GM19467 (cell line): ENCODE measurements around the gene ACP5.
A peak's percentile ranks its signal among the peaks of the same experiment; 100 is the strongest.
"Not testable (repeated sequence)": the region's sequence is repeated elsewhere in the genome, so short reads cannot be mapped to it uniquely, and the experiment has no call there.

ENCODE experiments used
- ATAC-seq: cut with Tn5 transposase; IDR thresholded peaks from one replicate; pipeline ENCODE4 v1.9.1; 2021; ENCODE audit warnings: mild to moderate bottlenecking, moderate library complexity; ENCODE audit not compliant: unreplicated experiment

Gene ACP5

DNA sequence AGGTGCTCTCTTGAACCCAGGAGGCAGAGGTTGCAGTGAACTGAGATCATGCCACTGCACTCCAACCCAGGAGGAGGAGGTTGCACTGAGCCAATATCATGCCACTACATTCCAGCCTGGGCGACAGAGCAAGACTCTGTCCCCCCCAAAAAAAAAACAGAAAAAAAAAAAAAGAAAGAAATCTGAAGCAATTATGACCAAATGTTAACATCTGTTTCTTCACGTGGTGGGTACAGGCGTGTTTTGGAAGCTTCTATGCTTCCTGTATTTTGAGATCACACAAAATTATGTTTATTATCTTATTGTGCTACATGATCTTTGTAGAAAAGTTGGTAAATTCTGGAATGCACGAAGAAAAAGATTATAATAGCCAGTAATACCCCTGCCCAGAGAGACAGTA lies 2.7 kb upstream of the ACP5 start:
- no peak for ATAC-seq

DNA sequence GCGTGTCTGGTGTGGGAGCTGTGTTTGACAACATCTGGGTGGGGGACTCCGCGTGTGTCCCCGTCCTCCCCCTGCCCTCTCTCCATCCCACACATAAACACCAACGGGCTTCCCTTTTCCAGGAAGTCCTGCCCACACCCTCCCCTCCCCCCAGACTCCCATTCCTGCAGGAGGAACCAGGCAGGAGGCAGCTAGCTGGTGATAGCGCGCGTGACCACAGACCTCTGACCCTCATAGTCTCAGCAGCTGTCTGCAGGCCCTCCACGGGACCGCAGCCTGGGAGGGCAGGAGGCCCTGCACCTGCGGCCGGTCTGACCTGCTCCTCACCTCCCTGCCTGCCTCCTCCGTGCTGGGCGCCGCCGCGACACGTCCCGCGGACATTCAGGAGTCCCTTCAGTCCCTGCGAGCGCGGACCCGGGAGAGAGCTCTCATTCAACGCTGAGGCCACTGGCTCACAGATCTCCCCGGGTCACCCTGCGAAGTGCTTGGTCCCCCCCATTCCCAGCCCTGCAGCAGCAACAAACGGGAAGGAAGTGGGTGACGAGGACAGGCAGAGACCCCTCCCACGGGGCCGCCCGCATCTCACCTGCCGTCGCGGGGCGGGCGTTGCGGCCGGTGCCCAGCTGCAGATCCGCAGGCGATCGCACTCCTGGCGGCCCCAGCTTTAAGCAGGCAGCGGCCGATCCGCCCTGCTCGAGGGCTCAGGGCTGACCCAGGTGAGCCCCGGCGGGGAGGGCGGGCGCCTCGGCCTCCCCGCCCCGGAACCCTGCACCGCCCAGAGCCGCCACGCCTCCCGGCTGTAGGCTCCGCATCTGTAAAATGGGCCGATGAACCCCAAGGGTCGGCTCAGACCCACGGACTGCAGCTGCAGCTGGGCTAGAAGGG lies 1.1 kb upstream of the ACP5 start:
- ATAC-seq = no peak

DNA sequence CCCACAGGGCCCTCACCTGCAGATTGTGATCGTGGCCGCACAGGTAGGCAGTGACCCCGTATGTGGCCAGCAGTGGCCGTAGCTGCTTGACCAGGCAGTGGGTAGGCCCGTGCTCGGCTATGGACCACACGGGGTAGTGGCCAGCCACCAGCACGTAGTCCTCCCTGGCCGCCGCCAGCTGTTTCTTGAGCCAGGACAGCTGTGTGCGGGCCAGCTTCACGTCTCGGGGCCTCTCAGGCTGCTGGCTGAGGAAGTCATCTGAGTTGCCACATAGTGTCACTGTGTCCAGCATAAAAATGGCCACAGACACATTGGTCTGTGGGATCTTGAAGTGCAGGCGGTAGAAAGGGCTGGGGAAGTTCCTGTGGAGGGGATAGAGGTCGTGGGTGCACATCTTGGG lies 1.2 kb downstream of the ACP5 start:
- no peak for ATAC-seq

DNA sequence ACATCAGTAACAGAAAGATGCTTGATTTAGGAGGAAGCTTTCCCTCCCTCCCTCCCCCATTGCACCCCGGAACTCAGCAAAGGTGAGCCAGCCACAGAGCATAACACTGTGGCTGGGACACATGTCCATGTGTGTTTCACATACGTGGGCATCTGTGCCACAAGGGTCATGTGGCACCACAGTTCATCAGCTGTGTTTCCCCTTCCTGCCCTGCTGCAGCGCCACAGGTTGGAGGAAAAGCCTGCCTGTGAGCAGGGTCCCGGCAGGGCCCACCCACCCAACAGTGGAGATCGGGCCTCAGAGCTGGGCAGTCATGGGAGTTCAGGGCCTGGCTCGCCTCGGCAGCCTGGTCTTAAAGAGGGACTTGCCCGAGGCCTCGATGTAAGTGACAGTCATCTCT lies 2.8 kb downstream of the ACP5 start:
- no peak for ATAC-seq

DNA sequence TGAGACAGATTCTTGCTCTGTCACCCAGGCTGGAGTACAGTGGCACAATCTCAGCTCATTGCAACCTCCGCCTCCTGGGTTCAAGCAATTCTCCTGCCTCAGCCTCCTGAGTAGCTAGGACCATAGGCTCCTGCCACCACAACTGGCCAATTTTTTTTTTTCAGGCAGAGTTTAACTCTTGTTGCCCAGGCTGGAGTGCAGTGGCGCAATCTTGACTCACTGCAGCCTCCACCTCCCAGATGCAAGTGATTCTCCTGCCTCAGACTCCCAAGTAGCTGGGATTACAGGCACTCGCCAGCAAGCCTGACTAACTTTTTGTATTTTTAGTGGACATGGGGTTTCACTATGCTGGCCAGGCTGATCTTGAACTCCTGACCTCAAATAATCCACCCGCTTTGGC lies 3.7 kb downstream of the ACP5 start:
- ATAC-seq = not testable (repeated sequence)

DNA sequence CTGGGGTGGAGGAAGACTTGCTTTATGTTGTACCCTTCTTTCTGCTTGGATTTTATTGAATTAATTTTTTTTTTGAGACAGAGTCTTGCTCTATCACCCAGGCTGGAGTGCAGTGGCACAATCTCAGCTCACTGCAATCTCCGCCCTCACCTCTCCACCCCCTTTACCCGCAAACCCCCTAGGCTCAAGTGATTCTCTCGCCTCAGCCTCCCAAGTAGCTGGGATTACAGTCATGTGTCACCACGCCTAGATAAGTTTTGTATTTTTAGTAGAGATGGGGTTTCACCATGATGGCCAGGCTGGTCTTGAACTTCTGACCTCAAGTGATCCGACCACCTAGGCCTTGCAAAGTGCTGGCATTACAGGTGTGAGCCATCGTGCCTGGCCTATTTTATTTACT lies 4.1 kb downstream of the ACP5 start:
- ATAC-seq = not testable (repeated sequence)

DNA sequence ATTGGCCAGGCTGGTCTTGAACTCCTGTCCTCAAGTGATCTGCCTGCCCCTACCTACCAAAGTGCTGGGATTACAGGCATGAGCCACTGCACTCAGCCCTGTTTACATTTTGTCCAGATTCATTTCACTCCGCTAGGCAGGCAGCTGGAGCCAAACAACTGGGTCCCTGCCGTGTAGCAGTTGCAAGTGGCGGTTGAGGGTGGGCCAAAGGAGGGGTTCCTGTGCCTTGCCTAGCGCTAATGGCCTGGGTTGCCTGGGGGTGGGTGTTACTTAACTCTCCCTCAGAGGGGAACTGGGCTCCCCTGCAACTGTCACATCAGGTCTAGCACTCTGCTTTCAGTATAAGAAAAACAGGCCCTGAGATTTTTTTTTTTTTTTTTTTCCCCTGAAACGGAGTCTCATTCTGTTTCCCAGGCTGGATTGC lies 7.4 kb downstream of the ACP5 start:
- ATAC-seq = no peak

DNA sequence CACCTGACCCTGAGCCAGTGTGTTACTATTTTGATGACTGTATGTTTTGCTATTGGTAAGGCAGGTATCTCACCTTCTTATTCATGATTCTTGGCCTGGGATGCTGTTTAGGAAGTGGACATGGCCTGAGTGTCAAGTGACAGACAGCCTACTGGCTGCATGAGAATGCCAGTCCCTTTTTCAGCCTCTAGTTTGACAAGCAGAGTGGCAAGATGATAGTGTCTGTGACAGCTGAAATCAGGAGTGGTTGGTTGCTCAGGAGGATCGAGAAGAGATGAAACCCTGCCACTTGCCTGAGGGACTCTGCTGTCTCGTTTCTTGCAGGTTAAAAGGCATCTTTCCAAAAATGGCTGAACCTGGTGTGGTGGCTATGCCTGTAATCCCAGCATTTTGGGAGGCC lies 11.3 kb downstream of the ACP5 start:
- no peak for ATAC-seq

DNA sequence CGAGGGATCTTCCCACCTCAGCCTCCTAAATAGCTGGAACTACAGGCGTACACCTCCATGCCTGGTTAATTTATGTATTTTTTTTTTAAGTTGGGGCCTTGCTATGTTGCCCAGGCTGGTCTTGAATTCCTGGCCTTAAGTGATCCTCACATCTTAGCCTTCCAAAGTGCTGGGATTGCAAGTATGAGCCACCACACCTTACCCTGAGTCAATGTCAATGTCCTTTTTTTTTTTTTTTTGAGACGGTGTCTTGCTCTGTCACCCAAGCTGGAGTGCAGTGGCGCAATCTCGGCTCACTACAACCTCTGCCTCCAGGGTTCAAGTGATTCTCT lies 11.8 kb downstream of the ACP5 start:
- ATAC-seq = not testable (repeated sequence)

DNA sequence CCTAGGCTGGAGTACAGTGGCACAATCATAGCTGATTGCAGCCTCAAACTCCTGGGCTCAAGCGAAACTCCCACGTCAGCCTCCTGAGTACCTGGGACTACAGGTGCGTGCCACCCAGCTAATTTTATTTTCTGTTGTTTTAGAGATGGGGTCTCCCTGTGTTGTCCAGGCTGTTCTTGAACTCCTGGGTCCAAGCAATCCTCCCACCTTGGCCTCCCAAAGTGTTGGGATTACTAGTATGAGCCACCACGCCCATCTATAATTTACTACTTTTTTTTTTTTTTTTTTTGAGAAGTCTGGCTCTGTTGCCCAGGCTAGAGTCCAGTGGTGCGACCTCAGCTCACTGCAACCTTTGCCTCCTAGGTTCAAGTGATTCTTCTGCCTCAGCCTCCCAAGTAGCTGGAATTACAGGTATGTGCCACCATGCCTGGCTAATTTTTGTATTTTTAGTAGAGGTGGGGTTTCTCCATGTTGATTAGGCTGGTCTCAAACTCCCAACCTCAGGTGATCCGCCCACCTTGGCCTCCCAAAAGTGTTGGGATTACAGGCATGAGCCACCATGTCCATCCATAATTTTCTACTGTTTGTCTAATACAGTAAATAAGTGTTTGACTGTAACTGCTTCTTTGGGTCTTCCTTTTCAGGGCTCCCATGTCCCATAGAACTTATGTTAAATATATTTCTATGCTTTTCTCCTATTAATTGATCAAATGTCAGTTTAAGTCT lies 13.2 kb downstream of the ACP5 start:
- ATAC-seq = not testable (repeated sequence)

DNA sequence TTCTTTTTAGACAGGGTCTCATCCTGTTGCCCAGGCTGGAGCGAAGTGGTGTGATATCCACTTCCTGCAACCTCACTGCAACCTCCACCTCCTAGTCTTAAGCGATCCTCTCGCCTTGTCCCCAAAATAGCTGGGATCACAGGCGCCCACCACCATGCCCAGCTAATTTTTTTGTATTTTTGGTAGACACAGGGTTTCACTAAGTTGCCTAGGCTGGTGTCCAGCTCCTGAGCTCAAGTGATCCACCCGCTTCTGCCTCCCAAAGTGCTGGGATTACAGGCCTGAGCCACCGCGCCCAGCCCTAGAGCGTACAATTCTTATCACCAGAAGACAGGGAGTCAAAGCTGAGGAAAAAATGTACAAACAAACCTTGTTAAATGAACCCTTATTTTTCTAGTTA lies 13.9 kb downstream of the ACP5 start:
- ATAC-seq = no peak

DNA sequence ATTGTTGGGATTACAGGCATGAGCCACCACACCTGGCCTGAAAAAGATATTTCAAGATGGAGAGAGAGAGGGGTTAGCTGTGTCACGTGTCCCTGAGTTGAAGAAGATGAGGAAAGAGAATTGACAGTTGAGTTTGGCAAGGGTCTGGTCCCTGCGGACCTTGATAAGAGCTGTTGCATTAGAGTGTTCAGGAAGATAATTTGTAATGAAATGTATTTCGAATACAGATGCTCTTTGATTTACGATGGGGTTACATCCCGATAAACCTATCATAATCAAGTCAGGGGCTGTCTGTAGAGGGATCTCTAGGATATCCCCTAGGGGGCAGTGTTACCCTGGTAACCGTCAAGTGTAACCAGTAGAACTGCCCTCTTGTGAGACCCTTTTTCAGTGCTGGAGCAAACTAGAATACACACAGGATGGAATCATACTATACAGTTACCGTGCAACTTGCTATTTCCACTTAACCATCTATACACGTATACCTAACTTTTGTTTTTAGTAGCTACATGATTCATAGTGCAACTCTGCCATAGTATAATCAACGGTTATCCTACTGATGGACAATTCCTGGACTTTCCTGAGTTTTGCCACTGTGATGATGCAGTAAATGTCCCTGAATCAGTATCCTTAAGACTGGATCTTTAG lies 16.9 kb downstream of the ACP5 start:
- peak; percentile 36 for ATAC-seq

DNA sequence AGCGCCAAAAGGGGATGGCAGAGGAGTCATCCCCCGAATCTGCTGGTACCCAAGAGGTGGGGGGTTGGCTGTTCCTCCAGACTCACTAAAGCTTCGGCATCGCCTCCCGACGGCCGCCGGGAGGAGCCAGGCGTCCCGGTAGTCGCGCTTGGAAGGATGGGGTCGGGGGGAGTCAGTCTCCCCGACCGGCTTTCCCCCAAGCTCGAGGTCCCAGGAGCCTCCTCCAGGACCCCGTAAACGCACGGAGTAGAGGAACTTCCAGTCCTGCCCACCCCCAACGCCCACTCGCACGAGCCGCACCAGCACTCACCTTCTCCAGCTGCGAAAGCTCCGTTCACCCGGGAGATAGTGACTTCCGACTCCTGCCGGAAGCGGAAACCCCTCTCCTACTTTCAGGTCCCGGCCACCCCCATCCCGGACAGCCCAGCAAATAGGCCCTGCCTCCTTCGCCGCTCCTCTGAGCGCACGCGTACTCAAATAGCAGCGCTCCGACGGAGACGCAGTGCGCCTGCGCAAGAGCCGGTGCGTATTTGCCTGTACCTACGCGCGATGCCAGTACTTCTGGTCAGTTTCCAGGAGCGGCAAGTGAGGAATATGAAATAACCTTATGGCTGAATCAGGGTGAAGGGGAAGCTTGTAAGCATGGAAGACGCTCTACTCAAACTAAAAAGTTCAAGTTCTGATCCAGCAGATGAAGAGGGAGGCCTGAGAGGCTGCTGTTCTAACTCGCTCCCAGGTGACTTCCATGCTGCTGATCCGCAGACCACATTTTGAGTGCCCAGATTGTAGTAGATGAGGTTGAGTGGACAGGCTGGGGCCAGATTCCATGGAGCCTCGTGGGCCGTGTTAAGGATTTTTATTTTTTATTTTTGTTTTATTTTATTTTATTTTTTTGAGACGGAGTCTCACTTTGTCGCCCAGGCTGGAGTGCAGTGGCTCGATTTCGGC lies 18.3 kb downstream of the ACP5 start, which contains the start of gene ELOF1:
Gene ELOF1, minus strand, starts transcription at position 350 of the 948 bp plus-strand sequence. CDS start 4,883 bp downstream, outside the sequence.
- peak; percentile 72 for ATAC-seq

DNA sequence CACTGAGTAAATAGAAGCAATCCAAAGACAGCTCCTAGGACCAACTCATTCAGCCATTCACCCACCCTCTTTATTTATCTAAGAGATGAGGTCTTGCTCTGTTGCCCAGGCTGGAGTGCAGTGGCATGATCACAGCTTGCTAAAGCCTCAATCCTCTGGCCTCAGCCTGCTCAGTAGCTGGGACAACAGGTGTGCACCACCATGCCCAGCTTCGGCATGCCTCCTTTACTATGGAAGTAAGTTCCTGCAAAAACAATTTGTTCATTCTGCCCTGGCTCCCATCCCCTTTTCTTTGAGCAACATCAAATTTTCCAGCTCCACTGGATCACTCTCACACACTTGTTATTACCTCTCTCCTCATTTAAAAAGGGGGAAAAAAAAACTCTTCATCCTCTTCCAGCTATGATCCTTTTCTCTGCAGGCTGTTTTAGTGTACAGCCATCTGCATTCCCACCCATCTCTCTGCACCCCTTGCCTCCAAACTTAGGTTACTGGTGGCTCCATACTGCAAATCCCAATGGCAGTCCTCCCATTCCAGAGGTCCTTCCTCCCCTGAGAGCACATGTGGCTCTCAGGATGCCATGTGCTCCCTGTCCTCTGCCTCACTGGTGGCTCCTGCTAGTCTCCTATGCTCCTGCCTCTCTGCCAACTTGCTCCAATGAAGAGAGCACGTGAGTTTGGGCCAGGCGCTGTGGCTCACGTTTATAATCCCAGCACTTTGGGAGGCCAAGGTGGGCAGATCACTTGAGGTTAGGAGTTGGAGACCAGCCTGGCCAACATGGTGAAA lies 20.6 kb downstream of the ACP5 start:
- no peak for ATAC-seq

DNA sequence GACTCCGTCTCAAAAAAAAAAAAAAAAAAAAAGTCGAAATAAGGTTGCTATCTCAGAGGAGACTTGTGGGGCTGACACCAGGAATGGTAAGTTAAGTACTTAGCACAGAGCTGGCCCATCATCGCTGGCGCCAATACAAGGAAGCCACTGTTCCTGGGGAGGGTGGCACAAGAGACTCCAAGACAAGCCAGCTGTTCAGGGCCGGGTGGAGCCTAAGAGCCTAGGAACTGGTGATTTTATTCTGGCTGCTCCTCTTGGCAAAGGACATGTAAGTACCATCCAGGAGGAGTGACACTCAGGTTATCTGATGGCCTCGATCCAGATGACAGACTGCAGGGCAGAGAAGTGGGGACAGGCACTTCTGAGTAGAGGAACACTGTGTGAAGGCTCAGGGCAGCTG lies 22.2 kb downstream of the ACP5 start:
- no peak for ATAC-seq

DNA sequence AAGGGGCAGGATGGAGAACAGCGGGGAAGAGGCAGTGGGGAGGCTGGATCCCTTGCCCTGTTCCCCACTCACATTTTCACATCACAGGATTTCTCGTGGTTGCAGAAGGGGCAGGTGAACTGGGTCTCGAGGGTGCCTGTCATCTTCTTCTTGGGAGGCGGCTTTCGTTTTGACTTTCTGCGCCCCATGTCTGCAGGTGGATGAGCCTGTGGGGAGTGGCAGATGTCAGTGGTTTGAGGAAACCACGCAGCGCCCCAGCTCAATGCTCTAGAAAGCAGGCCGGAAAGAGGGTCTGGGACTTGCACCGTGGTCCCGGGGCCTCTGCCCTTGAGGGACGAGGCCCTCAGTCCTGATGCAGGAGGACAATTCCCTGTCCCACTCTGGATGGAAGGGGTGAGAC lies 23.3 kb downstream of the ACP5 start:
- no peak for ATAC-seq

DNA sequence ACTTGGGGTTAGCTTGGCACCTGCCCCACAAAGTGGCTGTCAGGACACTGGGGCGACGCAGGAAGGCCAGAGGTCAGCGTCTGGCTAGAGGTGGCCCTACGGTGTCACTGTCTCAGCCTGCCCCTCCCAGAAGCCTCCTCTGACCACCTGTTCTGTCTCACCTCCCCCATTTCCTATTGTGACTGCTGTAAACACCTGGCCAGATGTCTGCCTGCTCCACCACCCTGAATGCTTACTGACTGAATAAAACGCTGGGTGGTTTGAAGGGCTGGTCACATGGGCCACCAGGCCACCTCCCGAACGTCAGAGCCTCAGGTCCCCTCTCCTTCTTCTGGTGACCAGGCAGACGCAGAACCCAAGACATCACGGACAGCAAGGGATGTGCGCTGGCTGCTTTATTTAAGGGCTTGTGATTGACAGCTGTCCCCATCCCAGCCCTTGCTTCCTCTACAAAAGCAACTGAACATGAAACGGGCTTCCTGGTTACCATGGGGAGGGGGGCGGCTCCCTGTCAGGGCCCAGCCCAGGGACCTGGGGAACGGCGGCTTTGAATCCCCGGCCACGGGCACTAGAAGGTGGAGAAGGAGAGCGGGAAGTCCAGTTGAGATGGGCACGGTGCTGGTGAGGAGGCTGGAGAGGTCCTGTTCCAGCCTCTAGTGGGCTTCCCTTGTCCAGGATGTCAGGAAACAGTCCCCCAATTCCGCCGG lies 24.6 kb downstream of the ACP5 start:
- no peak for ATAC-seq

DNA sequence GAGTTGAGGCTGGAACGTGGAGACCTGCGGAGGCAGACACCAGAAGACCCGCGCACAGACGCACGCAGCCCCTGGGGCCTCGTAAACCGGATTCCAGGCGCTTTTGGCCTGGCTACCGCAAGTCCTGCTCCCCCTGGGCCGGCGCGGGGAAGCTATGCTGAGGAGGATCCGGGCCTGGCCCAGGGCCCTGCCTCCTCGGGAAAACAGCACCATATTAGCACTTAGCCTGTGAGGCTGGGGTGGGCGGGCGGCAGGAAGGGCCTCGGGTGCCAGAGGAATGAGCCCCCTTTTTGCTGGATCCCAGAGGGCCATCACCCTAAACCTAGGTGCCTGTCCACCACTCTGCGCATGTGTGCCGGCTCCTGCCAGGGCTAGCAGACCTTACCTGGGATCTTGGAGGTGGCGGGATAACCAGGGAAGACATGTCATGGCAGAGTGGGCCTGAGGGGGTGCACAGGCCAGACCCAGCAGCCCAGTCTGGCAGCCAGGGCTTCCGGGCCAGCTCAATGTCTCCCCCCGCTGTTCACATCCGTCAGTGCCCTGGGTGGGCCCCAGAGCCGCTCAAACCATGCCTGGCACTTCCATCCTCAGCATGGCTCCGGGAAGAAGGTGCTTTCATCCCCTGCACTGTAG lies 25.7 kb downstream of the ACP5 start:
- ATAC-seq = no peak

DNA sequence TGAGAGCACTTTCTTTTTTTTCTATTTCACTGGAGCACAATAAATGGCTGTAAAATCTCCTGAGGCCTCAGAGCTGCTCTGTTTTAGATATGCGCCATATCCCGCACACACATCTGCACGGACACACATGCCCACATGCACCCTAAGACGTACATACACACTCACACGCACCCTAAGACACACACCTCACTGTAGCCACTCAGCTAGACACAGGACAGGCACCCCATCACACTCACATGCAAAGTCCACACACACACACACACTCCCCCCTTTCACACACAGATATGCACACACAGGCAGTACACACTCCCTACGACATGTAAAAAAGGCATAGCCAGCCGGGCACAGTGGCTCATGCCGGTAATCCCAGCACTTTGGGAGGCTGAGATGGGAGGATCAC lies 27.2 kb downstream of the ACP5 start:
- no peak for ATAC-seq
